Loucy (cell line): Measurements from ENCODE around the gene PDZD4.

Experiments
- H2AFZ ChIP-seq: fragments of 200-600 bp; sonication (generic); 2 replicates; pipeline ENCODE4 v1.6.0; 2016; ENCODE audit warnings: antibody characterized with exemption, mild to moderate bottlenecking, low read length, moderate library complexity
- H3F3A ChIP-seq: fragments of 200-600 bp; 2 replicates; pipeline ENCODE4 v1.6.0; 2016; ENCODE audit warnings: antibody characterized with exemption, low read depth, mild to moderate bottlenecking
- H3K27me3 ChIP-seq: fragments of 200-600 bp; sonication (generic); 2 replicates; pipeline ENCODE4 v1.6.1; 2014; ENCODE audit warnings: low read length, mild to moderate bottlenecking; ENCODE audit not compliant: insufficient read depth, poor library complexity, severe bottlenecking
- H3K36me3 ChIP-seq: fragments of 200-600 bp; sonication (generic); 2 replicates; pipeline ENCODE4 v1.6.1; 2016; ENCODE audit warnings: low read length; ENCODE audit not compliant: insufficient read depth
- H3K4me1 ChIP-seq: fragments of 200-600 bp; sonication (generic); 2 replicates; pipeline ENCODE4 v1.5.1; 2014; ENCODE audit warnings: low read length, mild to moderate bottlenecking; ENCODE audit not compliant: insufficient read depth, poor library complexity, severe bottlenecking
- H3K4me2 ChIP-seq: fragments of 200-600 bp; sonication (generic); 2 replicates; pipeline ENCODE4 v1.6.0; 2014; ENCODE audit warnings: antibody characterized with exemption, low read length, low read depth, mild to moderate bottlenecking; ENCODE audit not compliant: poor library complexity, severe bottlenecking
- H3K4me3 ChIP-seq: fragments of 200-600 bp; sonication (generic); 2 replicates; pipeline ENCODE4 v1.5.1; 2014; ENCODE audit warnings: low read length, mild to moderate bottlenecking, mixed read lengths; ENCODE audit not compliant: poor library complexity, severe bottlenecking
- H3K79me2 ChIP-seq: fragments of 200-600 bp; sonication (generic); 2 replicates; pipeline ENCODE4 v1.6.1; 2014; ENCODE audit warnings: low read length; ENCODE audit not compliant: insufficient read depth
- H3K9ac ChIP-seq: fragments of 200-600 bp; sonication (generic); 2 replicates; pipeline ENCODE4 v1.6.0; 2014; ENCODE audit warnings: mild to moderate bottlenecking, low read depth, low read length, moderate library complexity; ENCODE audit not compliant: poor library complexity, severe bottlenecking
- H3K9me2 ChIP-seq: fragments of 200-600 bp; sonication (generic); replicated peaks from 2 replicates; pipeline ENCODE4 v1.6.1; 2016; ENCODE audit warnings: low read depth, low read length, mixed read lengths
- H3K9me3 ChIP-seq: fragments of 200-600 bp; sonication (generic); 2 replicates; pipeline ENCODE4 v1.6.1; 2014; ENCODE audit warnings: mild to moderate bottlenecking, antibody characterized with exemption, low read length, low read depth; ENCODE audit not compliant: insufficient read depth
- H4K20me1 ChIP-seq: fragments of 200-600 bp; sonication (generic); 2 replicates; pipeline ENCODE4 v1.6.0; 2014; ENCODE audit warnings: antibody characterized with exemption, low read length, mild to moderate bottlenecking; ENCODE audit not compliant: insufficient read depth, poor library complexity, severe bottlenecking
- CTCF ChIP-seq: fragments of 200-600 bp; sonication (generic); conservative IDR thresholded peaks from 2 replicates; pipeline ENCODE4 v1.5.1; 2014; ENCODE audit warnings: mild to moderate bottlenecking, antibody characterized with exemption, low read length
- EZH2phosphoT487 ChIP-seq: fragments of 200-600 bp; IDR thresholded peaks from 2 replicates; pipeline ENCODE4 v1.6.1; 2018; ENCODE audit warnings: antibody characterized with exemption, mild to moderate bottlenecking, moderate library complexity, borderline replicate concordance

Gene PDZD4

GRCh38 chrX:153825042-153825441 lies 5.3 kb downstream of the PDZD4 start:
- Histone ChIP-seq H3K27me3 (no peaks in the 10 kb centered on the region), H2AFZ (no peak overlapping the region), H3K4me3 (no peak overlapping the region)

GRCh38 chrX:153824348-153824747 lies 6.0 kb downstream of the PDZD4 start:
- Histone ChIP-seq H3K9ac (no peak overlapping the region), H3K9me2 (no peaks in the 10 kb centered on the region), H3K4me1 (peaks cover 25% of the 10 kb centered on the region), H2AFZ (no peak overlapping the region), H3K79me2 (no peaks in the 10 kb centered on the region), H3K9me3 (no peaks in the 10 kb centered on the region), H3K36me3 (no peaks in the 10 kb centered on the region), H3F3A (no peaks in the 10 kb centered on the region), H3K4me3 (no peak overlapping the region), H4K20me1 (no peaks in the 10 kb centered on the region), H3K27me3 (no peaks in the 10 kb centered on the region), H3K4me2 (no peak overlapping the region)
- TF ChIP-seq EZH2phosphoT487 (no peak), CTCF (no peak)

More at GRCh38 chrX:153825042-153825441, 5.3 kb downstream of the PDZD4 start:
- Histone ChIP-seq H3K4me1 (peaks cover 25% of the 10 kb centered on the region), H4K20me1 (no peaks in the 10 kb centered on the region), H3K9me3 (no peaks in the 10 kb centered on the region), H3K4me2 (no peak overlapping the region), H3K36me3 (no peaks in the 10 kb centered on the region), H3K9me2 (no peaks in the 10 kb centered on the region), H3K79me2 (no peaks in the 10 kb centered on the region), H3F3A (no peaks in the 10 kb centered on the region), H3K9ac (no peak overlapping the region)
- no peak for TF ChIP-seq CTCF
- TF ChIP-seq EZH2phosphoT487: no peak

GRCh38 chrX:153821066-153821465 lies 9.3 kb downstream of the PDZD4 start:
- Histone ChIP-seq H3K9me3 (no peaks in the 10 kb centered on the region), H4K20me1 (no peaks in the 10 kb centered on the region), H3K9me2 (no peaks in the 10 kb centered on the region), H3K4me1 (peaks cover 25% of the 10 kb centered on the region), H3K36me3 (no peaks in the 10 kb centered on the region), H2AFZ (0 out of 2 replicates have a peak overlapping the region, but pooled peaks have one; percentile 16), H3K79me2 (no peaks in the 10 kb centered on the region), H3K9ac (no peak overlapping the region), H3K4me3 (no peak overlapping the region), H3K4me2 (peak overlapping the region; percentile 54), H3K27me3 (no peaks in the 10 kb centered on the region), H3F3A (no peaks in the 10 kb centered on the region)
- TF ChIP-seq EZH2phosphoT487: no peak
- no peak for TF ChIP-seq CTCF
